Astrocyte (in vitro differentiated cells and primary cell): ENCODE data around the gene IBA57. TPM values are rescaled to one million over a fixed set of nuclear protein-coding genes. Genes with fewer than 3 reads are reported as not detected.
A peak's percentile ranks its signal among the peaks of the same experiment; 100 is the strongest.

Source experiments
- DNase-seq: peaks from one replicate; pipeline ENCODE4 v3.0.0-alpha.2; 2010; ENCODE audit warnings: low read depth
- FAIRE-seq: peaks from 2 replicates; lab custom pipeline; 2011; peaks lifted over from hg19 to GRCh38; lab: Jason Lieb, UNC
- H2AFZ ChIP-seq: 2 replicates; pipeline ENCODE4 v1.6.0; 2012; ENCODE audit warnings: low read depth, low read length, inconsistent platforms
- H3K27ac ChIP-seq: 2 replicates; pipeline ENCODE4 v1.5.1; 2011; ENCODE audit warnings: low read depth, low read length, inconsistent platforms
- H3K27me3 ChIP-seq: 2 replicates; pipeline ENCODE4 v1.6.0; 2011; ENCODE audit warnings: low read length, inconsistent platforms; ENCODE audit not compliant: insufficient read depth
- H3K36me3 ChIP-seq: 2 replicates; pipeline ENCODE4 v1.5.1; 2011; ENCODE audit warnings: low read length, inconsistent platforms; ENCODE audit not compliant: insufficient read depth
- H3K4me1 ChIP-seq: 2 replicates; pipeline ENCODE4 v1.5.1; 2011; ENCODE audit warnings: low read length, inconsistent platforms; ENCODE audit not compliant: insufficient read depth
- H3K4me2 ChIP-seq: 2 replicates; pipeline ENCODE4 v1.6.0; 2012; ENCODE audit warnings: low read length, inconsistent platforms
- H3K4me3 ChIP-seq: 2 replicates; pipeline ENCODE4 v1.5.1; 2011; ENCODE audit warnings: low read depth, mild to moderate bottlenecking, low read length, inconsistent platforms; ENCODE audit not compliant: insufficient read depth
- H3K79me2 ChIP-seq: 2 replicates; pipeline ENCODE4 v1.6.0; 2012; ENCODE audit warnings: mild to moderate bottlenecking, low read length, inconsistent platforms; ENCODE audit not compliant: insufficient read depth
- H3K9ac ChIP-seq: 2 replicates; pipeline ENCODE4 v1.6.0; 2012; ENCODE audit warnings: mild to moderate bottlenecking, low read length, inconsistent platforms
- H3K9me3 ChIP-seq: 2 replicates; pipeline ENCODE4 v1.5.1; 2012; ENCODE audit warnings: low read depth, mild to moderate bottlenecking, low read length, inconsistent platforms; ENCODE audit not compliant: insufficient read depth
- H4K20me1 ChIP-seq: 2 replicates; pipeline ENCODE4 v1.6.0; 2012; ENCODE audit warnings: low read length, inconsistent platforms; ENCODE audit not compliant: insufficient read depth
- H3K27ac Mint-ChIP-seq: one replicate; pipeline ENCODE4 v1.8.0; 2021; ENCODE audit warnings: mild to moderate bottlenecking, mixed read lengths; ENCODE audit not compliant: unreplicated experiment
- H3K27me3 Mint-ChIP-seq: one replicate; pipeline ENCODE4 v1.8.0; 2021; ENCODE audit warnings: low read depth, mixed read lengths; ENCODE audit not compliant: unreplicated experiment
- H3K36me3 Mint-ChIP-seq: one replicate; pipeline ENCODE4 v1.8.0; 2021; ENCODE audit warnings: low read depth, mixed read lengths; ENCODE audit not compliant: unreplicated experiment
- H3K4me1 Mint-ChIP-seq: one replicate; pipeline ENCODE4 v1.8.0; 2021; ENCODE audit warnings: low read depth, mixed read lengths; ENCODE audit not compliant: unreplicated experiment
- H3K4me3 Mint-ChIP-seq: one replicate; pipeline ENCODE4 v1.8.0; 2021; ENCODE audit warnings: mild to moderate bottlenecking, moderate library complexity, mixed read lengths; ENCODE audit not compliant: unreplicated experiment
- H3K9me3 Mint-ChIP-seq: one replicate; pipeline ENCODE4 v1.8.0; 2021; ENCODE audit warnings: mild to moderate bottlenecking, mixed read lengths; ENCODE audit not compliant: unreplicated experiment
- EZH2 ChIP-seq: IDR thresholded peaks from 2 replicates; pipeline ENCODE4 v1.6.1; 2012; ENCODE audit warnings: mild to moderate bottlenecking, low read length, inconsistent platforms; ENCODE audit not compliant: insufficient read depth
- total RNA-seq: library from RNA; stranded (reverse); gene quantifications from 2 replicates; pipeline ENCODE4 v1.2.1, GENCODE V29; 2021
- TF ChIP-seq, protein P1 (sequence below): IDR thresholded peaks from 2 replicates; pipeline ENCODE4 v1.5.1; 2011; ENCODE audit warnings: low read depth, mild to moderate bottlenecking, inconsistent platforms, low read length, moderate library complexity; ENCODE audit not compliant: insufficient read depth

Gene IBA57
- total RNA-seq, 1 donor from 2014 or later: 4.9 TPM

- TF ChIP-seq, protein P1, sequence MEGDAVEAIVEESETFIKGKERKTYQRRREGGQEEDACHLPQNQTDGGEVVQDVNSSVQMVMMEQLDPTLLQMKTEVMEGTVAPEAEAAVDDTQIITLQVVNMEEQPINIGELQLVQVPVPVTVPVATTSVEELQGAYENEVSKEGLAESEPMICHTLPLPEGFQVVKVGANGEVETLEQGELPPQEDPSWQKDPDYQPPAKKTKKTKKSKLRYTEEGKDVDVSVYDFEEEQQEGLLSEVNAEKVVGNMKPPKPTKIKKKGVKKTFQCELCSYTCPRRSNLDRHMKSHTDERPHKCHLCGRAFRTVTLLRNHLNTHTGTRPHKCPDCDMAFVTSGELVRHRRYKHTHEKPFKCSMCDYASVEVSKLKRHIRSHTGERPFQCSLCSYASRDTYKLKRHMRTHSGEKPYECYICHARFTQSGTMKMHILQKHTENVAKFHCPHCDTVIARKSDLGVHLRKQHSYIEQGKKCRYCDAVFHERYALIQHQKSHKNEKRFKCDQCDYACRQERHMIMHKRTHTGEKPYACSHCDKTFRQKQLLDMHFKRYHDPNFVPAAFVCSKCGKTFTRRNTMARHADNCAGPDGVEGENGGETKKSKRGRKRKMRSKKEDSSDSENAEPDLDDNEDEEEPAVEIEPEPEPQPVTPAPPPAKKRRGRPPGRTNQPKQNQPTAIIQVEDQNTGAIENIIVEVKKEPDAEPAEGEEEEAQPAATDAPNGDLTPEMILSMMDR: no peak
- no peak for TF ChIP-seq EZH2
- H3K4me3 ChIP-seq: no peak overlapping the region
- peaks cover 25% of the 10 kb centered on the region for H3K79me2 ChIP-seq
- H4K20me1 ChIP-seq: no peaks in the 10 kb centered on the region
- FAIRE-seq: no peak
- no peak overlapping the region for H3K27ac ChIP-seq
- DNase-seq: no peak
- Mint-ChIP-seq H3K9me3 (peaks cover 2% of the 10 kb centered on the region), H3K27ac (peak overlapping the region; percentile 69), H3K27me3 (peaks cover 3% of the 10 kb centered on the region), H3K4me1 (peaks cover 5% of the 10 kb centered on the region), H3K36me3 (peaks cover 2% of the 10 kb centered on the region), H3K4me3 (peak overlapping the region; percentile 57)
- peak overlapping the region; percentile 94 for H3K4me2 ChIP-seq
- H3K4me1 ChIP-seq: peaks cover 28% of the 10 kb centered on the region
- H3K9me3 ChIP-seq: no peaks in the 10 kb centered on the region
- no peak overlapping the region for H2AFZ ChIP-seq
- H3K9ac ChIP-seq: no peak overlapping the region
- H3K36me3 ChIP-seq: no peaks in the 10 kb centered on the region
- peaks cover 2% of the 10 kb centered on the region for H3K27me3 ChIP-seq
These were observed 1.7 kb upstream of the IBA57 start for GRCh38 chr1:228163776-228164519.

DNA sequence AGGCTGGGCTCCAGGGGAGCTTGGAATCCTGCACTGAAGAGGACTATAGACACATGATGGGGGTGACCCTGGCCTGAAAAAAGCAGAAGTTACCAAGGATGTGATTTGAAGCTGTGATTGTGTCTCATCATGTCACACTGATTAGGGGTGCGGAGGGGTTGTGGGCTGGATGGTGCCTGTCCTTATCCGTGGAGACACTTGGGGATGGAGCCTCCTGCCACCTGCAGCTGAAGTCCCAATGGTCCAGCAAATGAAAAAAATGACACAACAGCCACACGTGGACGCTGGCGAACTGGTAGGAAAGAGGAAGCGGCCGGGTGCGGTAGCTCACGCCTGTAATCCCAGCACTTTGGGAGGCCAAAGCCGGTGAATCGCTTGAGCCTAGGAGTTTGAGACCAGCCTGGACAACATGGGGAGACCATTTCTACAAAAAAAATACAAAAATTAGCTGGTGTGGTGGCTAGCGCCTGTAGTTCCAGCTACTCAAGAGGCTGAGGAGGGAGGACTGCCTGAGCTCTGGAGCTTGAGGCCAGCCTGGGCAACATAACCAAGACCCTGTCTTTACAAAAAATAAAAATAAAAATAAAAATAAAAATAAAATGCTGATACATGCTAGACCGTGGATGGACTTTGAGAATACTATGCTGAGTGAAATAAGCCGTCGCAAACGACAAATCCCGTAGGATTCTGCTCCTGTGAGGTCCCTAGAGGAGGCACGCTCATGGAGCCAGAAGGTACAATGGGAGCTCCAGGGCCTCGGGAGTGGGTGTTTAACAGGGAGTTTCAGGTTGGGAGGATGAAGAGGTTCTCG lies 838 bp upstream of the IBA57 start:
- no peak for FAIRE-seq
- Histone ChIP-seq H2AFZ (peak overlapping the region; percentile 96), H3K4me2 (peak overlapping the region; percentile 94), H3K79me2 (peaks cover 32% of the 10 kb centered on the region), H3K27me3 (no peaks in the 10 kb centered on the region), H3K9me3 (no peaks in the 10 kb centered on the region), H4K20me1 (no peaks in the 10 kb centered on the region), H3K4me3 (peak overlapping the region; percentile 64), H3K36me3 (no peaks in the 10 kb centered on the region), H3K9ac (peak overlapping the region; percentile 81), H3K27ac (peak overlapping the region; percentile 85), H3K4me1 (peaks cover 28% of the 10 kb centered on the region)
- H3K27me3 Mint-ChIP-seq: peaks cover under 1% of the 10 kb centered on the region
- peak overlapping the region; percentile 82 for H3K4me3 Mint-ChIP-seq
- H3K9me3 Mint-ChIP-seq: peaks cover 2% of the 10 kb centered on the region
- TF ChIP-seq, protein P1: no peak
- TF ChIP-seq EZH2: no peak
- H3K27ac Mint-ChIP-seq: peak overlapping the region; percentile 95
- H3K36me3 Mint-ChIP-seq: peaks cover 4% of the 10 kb centered on the region
- DNase-seq: no peak
- H3K4me1 Mint-ChIP-seq: peaks cover 10% of the 10 kb centered on the region
